Activated gamma-delta T cell treated with anti-CD3 and anti-CD28 coated beads, Interleukin-2, amount 50 U/mL, for 16 hours (primary cell): Measurements from ENCODE around the gene TBC1D22A.

Source experiments
- DNase-seq: peaks from one replicate; pipeline ENCODE4 v3.0.0-alpha.2; 2020; ENCODE audit warnings: low read depth

Gene TBC1D22A

DNA sequence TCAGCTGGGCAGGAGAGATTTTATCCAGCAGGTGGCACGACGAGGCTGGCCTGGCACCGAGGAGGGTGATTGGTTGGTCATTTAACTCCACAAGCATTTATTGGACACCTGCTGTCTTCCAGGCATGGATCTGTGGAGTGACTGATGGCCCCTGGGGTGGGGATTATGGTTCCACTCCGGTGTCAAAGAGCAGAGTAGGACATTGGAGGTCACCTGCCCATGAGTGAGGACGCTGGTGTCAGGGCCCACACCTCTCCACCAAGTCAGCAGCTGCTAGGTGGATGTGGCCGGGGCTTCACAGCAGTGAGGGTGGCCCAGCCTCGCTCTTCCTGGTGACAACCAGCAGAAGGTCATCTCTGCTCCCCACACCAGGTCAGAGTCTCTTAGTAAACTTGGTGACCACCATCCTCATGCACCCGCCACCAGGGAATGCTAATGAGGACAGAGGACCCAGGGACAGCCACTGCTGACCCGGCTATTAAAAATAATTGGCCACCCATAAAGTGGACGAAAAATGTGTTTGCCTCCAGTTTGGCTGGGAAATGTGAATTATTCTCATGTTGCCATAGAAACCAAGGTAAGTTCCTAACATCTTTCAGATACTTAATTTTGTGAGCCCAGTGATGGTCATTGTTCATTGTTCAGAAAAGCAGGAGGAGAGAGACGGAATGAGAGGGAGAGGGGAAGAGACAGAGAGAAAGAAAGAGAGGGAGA is 428.7 kb downstream of the TBC1D22A start:
- DNase-seq = no peak

DNA sequence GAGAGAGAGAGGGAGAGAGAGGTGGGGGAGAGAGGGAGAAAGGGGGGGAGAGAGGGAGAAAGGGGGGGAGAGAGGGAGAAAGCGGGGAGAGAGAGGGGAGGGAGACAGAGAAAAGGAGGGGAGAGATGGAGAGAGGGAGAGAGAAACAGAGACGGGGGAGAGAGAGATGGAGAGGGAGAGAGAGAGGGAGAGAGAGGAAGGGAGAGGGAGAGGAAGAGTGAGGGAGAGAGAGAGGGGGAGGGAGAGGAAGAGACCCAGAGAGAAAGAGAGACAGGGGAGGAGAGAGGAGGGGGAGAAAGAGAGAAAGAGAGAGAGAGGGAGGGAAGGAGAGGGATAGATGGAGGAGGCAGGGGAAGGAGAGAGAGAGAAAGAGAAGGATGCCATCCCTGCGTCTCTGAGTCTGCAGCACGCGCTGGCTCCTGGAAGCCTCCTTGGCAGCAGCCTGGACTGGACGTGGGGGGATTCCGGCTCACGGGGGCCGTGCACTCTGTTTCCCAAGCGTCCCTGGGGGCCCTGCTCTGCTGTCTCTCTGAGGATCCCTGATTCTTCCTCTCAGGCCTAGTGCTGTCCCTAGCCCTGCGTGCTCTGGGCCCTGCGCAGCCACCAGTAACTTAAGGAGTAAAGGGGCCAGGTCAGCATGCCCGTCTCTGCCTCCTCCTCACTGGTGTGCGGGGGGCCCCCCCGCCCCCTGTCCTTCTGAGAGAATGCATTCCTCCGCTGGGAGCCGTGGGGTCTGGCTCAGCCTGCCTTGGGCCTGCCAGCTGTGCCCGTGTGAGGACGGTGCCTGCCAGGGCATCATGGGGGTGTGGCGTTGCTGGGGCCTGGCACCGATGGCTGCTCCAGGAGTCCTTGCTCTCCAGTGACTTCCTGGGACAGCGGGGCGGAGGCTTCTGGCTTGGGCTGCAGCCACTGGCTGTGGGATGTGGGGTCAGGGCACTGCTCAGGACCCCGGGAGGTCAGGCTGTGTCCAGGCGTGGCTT is 429.5 kb downstream of the TBC1D22A start:
- no peak for DNase-seq

DNA sequence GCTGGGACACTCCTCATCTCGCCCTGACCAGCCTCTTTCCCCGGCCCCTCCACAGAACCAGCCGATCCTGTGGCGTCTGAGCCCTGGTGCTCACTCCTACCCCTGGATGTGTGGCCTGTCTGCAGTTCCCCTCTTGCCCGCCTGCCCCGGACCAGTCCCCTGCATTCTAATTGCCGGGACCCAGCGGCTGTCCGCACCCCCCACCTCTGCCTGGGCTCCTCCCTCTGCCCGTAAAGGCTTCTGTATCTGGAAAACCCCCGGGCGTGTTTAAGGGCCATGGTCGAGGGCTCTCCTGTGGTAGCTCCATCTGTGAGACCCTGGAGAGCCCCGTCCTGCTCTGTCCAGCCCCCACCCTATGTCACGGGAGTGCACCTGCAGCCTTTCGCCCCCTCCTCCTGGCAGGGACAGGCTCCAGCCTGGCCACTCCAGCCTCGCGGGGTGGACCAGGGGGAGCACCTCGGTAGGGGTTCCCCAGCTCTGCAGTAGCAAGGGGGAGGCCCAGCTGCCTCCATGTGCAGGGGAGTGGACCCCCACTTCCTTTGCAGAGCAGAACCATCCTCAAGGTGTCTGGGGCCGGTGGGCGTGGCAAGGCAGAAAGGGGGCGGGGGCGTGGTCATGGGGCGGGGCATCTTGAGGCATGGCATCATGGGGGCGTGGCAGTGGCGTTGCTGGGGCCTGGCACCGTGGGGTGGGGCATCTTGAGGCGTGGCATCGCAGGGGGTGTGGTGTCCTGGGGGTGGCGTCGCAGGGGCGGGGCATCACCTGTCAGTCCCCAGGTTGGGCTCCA is 430.4 kb downstream of the TBC1D22A start:
- DNase-seq = no peak

DNA sequence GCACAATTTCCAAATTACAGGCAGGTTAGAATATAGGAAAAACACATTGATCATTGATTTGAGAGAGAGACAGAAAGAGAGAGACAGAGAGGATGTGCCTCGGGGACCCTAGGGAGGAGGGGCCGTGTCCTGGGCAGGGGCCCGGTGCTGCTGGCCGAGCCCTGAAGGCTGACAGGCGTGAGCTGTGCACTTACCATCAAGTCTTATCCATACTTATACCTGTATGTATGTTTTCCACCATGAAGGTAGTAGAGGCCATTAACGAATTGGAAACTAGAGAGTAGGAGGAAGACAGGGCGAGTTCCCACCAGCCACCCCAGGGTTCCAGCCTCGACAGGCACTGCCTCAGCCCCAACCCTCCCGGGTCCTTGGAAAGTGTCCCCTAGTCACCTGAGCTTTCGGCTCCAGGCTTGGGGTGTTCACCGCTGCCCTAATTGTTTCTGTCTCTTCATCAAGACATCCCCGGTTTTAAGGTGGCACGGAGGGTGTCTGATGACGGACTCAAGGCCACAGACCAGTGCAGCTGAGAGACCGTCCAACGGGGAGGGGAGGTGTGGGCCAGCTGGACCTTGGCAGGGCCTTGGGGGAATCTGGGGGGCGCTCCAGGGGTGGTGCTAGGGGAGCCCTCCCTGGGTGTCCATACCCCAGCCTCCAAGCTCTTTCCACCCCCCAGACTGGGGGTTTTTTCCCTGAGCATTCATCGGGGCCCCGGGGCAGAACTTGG is 431.3 kb downstream of the TBC1D22A start:
- DNase-seq = no peak

DNA sequence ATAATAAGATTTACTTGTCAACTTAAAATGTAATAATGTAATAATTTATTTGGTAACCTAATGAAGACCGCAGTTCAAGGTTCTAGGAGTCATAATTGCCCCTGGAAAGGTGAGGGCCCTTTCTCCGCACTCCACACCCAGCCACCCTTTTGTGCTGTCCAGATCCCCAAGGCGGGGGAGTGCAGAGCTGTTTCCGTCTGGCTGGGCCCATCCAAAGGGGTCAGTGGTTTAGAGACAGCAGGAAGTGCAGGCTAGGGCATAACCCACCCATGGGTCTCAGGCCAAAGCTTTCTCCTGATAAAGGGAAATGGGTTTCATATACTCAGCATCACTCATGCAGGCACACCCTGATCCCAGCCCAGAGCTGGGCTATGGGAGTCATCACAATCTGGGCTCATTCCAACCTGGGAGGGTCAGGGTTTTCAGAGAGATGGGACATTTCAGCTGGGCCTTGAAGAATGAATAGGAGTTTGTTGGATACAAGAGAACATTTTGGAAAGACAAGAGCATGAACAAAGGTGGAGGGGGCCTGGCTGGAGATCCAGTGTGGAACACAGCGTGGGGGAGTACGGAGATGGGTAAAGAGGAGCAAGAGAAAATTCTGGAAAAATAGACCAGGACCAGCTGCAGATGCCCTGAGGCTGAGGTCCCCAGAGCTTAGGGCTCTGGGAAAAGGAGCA is 432.2 kb downstream of the TBC1D22A start:
- DNase-seq = no peak

DNA sequence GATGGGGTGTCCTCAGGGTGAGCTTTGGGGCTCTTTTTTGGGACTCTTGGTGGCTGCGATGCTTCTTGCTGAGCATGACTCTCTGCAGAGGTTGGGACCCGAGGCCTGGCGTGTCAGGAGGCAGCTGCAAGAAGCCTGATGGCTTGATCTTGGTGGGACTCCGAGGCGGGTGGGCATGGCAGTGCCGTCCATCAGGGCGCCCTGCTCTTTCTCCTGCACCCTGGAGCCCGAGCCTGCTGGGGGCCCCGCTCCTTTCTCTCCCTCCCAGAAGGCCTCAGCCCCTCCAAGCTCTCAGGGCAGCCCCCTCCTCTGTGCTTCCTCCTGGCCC is 432.7 kb downstream of the TBC1D22A start:
- DNase-seq = no peak

DNA sequence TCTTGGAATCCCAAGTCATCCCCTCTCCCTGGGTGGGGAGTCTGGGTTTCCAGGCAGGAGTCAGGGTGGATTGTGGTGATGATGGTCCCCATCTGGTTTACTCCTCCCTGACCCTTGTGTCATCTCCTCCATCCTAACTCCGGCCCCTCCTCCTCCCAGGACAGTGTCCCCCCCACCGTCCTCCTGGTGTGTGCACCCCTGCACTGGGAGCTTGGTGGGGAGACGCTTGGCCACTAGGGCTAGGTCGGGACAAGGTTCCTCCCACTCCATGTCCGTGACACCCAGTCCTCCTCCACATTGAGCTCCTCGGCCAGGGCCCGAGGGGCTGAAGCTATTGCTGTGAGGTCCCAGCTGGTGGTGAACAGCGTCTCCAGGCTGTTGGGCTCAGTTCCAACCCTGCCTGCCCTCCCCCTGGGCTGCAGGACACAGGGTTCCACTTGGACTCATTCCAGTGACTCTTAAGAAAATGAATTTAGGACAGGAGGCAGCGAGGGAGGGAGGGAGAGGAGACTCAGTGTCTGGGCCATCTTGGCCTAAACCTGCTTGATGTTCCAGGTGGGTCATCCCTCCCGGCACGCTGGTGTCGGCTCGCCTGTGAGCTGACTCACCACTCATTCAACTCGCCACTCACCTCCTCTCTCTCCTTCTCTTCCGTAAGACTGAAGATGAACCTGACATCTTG is 433.2 kb downstream of the TBC1D22A start:
- DNase-seq = no peak

DNA sequence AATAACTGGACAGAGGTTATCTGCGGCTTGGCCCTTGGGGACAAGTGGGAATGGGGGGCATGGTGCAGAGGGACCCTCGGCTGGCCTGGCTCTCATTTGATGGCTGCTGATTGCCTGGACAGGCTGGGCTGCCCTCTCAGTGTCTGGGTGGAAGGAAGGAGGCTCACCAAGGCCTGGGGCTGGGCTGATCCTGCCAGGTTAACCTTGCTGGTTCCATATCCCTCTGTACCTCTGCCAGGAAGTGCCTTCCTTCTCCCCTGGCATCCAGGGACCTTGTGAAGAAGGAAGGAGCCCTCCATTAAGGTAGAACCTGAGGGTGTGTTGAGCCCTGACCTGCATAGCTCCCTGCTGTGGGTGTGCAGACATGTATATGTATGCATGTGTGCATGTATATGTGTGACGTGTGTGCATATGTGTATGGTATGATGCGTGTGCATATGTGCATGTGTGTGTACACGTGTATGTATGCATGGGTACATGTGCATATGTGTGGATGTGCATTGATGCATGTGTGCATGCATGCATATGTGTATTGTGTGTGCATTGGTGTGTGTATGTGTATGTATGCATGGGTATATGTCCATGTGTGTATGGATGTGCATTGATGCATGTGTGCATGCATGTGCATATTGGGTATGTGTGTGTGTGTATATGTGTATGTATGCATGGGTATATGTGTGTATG is 433.9 kb downstream of the TBC1D22A start:
- no peak for DNase-seq

DNA sequence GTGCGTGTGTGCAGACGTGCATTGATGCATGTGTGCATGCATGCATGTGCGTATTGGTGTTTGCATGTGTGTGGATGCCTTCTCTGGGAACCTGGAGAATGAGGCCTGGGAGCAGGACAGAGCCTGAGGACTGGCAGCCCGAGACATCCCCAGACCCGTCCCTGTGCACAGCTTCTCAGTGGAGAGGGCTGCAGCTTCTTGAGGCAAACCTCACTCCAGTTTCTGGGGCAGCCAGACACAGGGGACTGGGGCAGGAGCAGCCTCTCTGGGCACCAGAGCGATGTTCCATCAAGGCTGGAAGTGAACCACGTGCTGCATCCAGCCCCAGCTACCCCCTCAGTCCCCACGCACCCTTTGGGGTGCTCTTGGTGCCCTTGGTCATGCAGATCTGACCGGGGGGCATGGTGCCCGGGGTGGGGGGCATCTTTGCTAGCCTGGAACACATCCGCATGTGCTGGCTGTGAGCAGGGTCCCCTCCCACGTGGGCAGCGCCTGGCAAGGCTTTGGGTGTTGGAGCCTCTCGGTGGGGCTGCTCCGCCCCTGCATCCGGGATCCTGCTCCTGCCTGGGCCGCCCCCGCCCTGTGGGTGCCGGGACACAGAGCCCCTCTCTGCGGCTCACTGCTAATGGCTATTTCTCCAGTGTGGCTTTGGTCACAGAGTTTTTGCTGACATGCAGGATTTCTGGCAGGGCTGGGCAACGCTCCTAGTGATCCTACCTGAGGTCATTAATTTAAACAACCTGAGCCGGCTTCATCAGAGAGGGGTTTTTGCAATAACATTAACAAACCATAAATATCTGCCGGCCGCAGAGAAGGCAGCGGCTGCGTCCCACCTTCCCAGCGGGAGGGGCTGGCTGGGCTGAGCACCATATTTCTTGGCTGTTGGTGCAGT is 434.7 kb downstream of the TBC1D22A start:
- no peak for DNase-seq

DNA sequence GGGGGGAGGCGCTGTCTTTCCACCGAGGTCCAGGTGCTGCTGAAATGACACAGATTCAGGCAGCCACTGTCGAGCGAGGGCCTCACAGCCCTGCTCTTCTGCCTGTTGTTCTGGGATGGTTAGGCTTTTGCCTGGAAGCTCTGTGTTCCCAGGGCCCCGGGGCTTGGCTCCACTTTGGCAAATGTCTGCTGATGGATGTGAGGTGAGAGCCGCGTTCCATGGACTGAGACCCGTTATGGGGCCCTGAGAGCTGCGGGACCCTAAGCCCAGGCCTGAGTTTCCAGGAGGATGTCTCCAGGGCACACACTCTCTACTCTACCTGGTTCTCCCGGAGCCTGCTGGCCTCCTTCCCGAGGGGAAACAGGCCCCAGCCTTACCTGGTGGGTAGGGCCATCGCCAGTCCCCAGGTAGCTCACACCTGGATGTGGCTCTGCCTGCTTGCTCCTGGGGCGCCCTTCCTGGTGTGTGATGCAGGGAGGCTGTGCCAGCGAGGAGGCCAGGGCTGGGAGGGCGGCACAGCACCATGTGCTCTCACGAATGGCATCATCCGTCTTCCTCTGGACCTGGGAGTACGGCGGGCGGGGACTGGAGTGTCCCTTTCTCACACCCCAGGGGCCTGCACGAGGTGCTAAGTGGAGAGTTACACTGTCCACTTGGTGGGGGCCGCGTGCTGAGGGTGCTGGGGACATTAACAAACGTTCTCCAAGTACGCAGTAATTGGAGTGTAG is 435.5 kb downstream of the TBC1D22A start:
- no peak for DNase-seq

DNA sequence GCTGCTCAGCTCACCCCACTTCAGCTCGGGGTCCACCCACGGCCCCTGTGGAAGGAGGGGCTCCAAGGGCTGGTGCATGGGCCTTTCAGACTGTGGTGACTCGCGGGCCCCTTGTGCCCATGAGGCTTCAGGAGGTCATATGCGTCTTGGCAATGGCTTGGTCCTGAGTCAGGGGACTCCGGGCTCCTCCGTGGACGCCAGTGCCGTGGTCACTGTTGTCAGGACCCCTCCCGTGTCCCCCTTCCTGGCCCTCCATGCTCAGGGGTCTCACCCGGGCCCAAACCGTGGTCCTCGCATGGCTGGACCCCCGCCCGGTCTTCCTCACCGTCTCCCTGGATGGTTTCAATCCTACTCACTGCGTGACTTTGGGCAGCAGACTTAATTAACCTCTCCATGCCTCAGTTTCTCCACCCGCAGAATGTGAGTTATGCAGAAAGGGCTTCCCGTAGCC is 436.4 kb downstream of the TBC1D22A start:
- no peak for DNase-seq

DNA sequence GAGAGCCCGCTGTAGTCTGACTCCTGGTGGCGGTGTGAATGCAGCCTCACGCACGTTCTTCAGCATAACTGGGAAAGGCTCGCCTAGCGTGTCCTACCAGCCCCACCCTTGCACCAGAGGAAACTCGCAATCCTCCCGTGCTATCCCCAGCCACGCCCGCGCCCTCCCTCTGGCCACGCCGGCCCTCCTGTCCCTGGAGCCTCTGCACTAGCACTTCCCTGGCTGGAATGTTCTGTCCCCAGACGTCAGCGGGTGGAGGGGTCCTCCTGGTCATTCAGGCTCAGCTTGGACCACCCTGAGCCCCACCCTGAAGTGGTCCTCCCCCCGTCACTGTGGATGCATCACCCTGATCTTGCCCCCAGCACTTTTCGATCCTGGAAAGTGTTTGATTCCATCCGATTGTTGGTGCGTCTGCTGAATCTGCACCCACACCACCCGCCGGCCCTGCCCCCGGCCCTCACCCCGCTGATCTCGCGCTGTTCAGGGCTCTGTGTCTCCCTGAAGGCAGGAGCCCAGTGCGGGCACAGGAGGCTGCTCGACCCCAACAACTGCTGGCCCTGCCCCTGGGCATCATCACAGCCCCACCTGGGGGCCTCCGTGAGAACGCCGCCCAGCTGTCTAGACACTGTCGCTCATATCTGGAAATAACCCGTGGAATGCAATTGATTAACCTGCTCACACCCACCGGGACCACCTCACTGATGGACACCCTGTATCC is 437.0 kb downstream of the TBC1D22A start:
- DNase-seq = no peak

DNA sequence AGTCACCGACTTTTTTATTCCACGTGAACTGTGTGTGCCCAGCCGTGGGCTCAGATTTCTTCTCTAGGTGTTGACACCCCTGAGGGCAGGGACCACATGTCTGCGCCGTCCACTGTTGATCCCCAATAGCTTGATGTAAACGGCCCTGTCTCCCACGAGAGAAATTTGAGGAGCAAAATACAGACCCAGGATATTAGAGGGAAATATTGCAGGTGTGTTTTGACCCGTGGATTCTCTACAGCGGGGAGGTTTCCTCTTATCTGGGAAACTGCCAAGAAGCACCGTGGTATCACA is 437.5 kb downstream of the TBC1D22A start:
- DNase-seq = no peak

DNA sequence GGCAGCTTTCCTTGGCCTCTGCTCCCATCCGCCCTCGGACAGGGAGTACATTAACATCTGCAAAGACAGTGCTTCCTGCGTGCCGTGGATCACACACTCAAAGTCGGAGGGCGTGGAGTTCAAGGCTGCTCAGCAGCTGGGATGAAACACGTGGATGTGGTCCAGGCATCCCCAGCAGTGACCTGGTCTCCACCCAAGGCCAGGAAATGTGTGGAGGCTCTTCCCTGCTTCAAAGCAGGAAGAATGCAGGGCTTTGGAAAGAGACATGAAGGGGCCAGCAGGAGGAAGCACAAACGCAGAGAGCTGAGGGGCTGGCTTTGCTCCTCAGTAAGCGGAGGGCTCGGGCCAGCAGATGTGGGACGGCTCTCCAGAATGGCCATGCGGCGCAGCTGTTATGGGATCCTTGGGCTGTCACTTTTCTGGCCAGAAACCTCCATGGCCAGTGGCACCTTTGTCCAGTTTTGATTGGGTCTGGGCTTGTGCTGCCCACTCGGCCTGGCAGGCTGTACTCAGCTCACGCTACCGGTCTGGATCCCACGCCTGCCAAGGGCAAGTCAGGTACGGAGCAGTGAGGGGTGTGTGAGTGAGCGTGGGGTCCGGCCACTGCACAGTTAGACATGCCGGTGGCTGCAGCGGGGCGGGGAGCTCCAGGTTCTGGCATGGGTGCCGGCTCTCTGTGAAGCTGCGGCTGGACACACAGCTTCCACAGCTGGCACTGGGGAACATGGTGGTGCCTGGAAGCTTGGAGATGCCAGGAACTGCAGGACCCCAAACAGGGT is 438.0 kb downstream of the TBC1D22A start:
- no peak for DNase-seq

DNA sequence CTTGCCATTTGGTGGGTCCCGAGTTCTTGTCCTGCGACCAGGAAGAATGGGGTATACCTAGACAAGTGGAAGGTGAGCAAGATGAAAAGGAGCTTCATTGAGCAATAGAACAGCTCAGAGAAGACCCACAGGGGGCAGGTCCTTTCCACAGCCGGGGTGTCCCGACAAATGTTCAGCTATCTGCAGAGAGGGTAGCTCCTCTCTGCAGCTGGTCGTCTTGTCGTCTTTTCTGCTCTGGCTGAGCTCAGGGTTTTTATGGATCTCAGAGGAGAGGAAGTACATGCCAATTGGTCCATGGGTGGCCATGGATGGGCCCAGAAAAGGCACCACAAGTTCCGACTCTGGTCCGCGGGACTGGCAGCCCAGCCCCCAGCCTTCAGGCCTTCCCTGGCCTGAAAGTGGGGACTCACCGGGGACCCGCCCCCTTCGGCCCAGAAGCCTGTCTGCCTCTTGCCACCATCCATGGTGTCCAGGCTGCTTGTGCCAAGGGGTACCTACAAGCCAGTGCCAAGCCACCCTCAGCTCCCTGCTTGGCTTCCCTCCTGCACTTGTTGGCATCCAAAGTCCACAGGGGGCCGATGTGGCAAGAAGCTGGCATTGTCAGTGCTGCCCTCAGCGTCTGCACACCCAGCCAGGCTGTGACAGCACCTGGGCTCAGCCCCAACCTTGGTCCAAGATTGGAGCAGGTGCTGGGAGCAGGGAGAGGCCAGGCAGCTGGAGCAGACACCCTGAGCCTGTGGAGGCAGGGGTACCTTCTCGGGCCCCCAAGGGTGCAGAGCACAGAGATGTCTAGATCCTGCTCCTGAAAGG is 438.9 kb downstream of the TBC1D22A start:
- DNase-seq = no peak
